Astrocyte of the cerebellum (primary cell): Measurements from ENCODE around the gene PKNOX2.
A peak's percentile ranks its signal among the peaks of the same experiment; 100 is the strongest.

Source experiments
- DNase-seq: peaks from one replicate; pipeline ENCODE4 v3.0.0-alpha.2; 2011; ENCODE audit warnings: low read depth
- H3K4me3 ChIP-seq: 2 replicates; pipeline ENCODE4 v1.5.1; 2011; ENCODE audit warnings: mild to moderate bottlenecking, low read depth, low read length, moderate library complexity
- CTCF ChIP-seq: IDR thresholded peaks from 2 replicates; pipeline ENCODE4 v1.5.1; 2012; ENCODE audit warnings: low read length, low read depth, moderate library complexity, mild to moderate bottlenecking; ENCODE audit errors: missing control alignments
- in situ Hi-C: cut with HindIII; loops from 2 replicates; pipeline ENCODE4 v1.10.0; 2017; ENCODE audit warnings: low sequenced_read_pairs

Gene PKNOX2

GRCh38 chr11:125351868-125352250 lies 187.3 kb downstream of the PKNOX2 start:
- no peak overlapping the region for H3K4me3 ChIP-seq
- DNase-seq = no peak
- TF ChIP-seq CTCF = no peak
- in situ Hi-C loops = no loop called here

- in situ Hi-C loops = no loop called here
Observed at GRCh38 chr11:125356797-125357196, 192.2 kb downstream of the PKNOX2 start.

GRCh38 chr11:125357551-125357950 lies 193.0 kb downstream of the PKNOX2 start:
- in situ Hi-C loops = no loop called here
- no peak for DNase-seq
- TF ChIP-seq CTCF = no peak
- H3K4me3 ChIP-seq = no peak overlapping the region

More at GRCh38 chr11:125356797-125357196, 192.2 kb downstream of the PKNOX2 start:
- TF ChIP-seq CTCF = no peak
- H3K4me3 ChIP-seq = no peak overlapping the region
- DNase-seq = no peak

GRCh38 chr11:125358254-125358840 lies 193.8 kb downstream of the PKNOX2 start:
- no peak overlapping the region for H3K4me3 ChIP-seq
- in situ Hi-C loops = no loop called here
- no peak for TF ChIP-seq CTCF

GRCh38 chr11:125359130-125359529 lies 194.6 kb downstream of the PKNOX2 start:
- H3K4me3 ChIP-seq = no peak overlapping the region
- in situ Hi-C loops = no loop called here
- no peak for DNase-seq
- TF ChIP-seq CTCF = no peak

More at GRCh38 chr11:125358254-125358840, 193.8 kb downstream of the PKNOX2 start:
- peak; percentile 20 for DNase-seq

GRCh38 chr11:125360066-125360465 lies 195.5 kb downstream of the PKNOX2 start:
- no peak for DNase-seq
- H3K4me3 ChIP-seq = no peak overlapping the region
- TF ChIP-seq CTCF = no peak
- in situ Hi-C loops = no loop called here
